ENCODE measurements around the gene PHF2.

Gene PHF2

DNA sequence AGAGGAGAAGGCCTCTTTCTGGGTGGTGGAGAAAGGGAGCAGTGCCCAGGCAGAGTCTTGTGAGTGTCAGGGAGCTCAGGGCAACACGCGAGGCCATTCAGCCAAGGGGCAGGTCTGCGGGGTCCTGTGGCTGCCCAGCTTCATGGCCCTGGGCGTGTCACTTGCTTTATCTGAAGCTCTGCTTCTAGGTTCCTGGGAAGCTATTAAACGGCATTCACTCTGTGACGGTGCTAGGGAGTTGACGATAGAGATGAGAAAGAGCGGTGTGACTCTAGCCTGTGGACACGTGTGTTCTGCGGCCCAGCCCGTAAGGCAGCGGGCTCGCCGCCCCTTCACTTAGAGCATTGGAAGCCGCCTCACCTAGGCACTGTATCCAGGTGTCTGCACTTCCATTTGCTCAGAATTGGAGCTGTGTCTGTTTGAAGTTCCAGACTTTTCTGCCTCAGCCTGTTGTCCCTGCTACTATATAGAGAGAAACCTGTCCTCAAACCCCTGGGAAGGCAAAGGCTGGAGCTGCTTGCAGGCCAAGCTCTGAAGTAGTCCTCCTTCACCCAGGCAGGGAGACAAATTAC, 88.3 kb downstream of the PHF2 start:
- ChIA-PET CTCF (interaction anchor here (1.1 to 1.3 kb wide), 2 partner anchors 20 to 163 kb away, joined by 3 to 4 read pairs; no protein-coding TSS in a partner anchor), POLR2A (interaction anchor here (0.6 kb wide), 1 partner anchor 144 kb away, joined by 3 read pairs; no protein-coding TSS in a partner anchor)
- Histone ChIP-seq H3K36me3 (ENCODE audit: control insufficient read depth in 2 of 2, insufficient read depth in 1 of 2, low read length in 2 of 2) (peaks cover 0 to 41% of the 10 kb centered on the region in 2 experiments; a peak in 2 of 3 replicates), H3K9me3 (ENCODE audit: control insufficient read depth, insufficient read depth, low read depth, low read length) (no peaks in the 10 kb centered on the region), H3K4me3 (ENCODE audit: low read depth, low read length) (no peak overlapping the region), H3K4me1 (ENCODE audit: control insufficient read depth, insufficient read depth, low read length) (no peaks in the 10 kb centered on the region), H3K27ac (ENCODE audit: extremely low read depth, low read depth, low read length) (no peak overlapping the region)
- no peak for TF ChIP-seq ZNF37A (tag by site-specific recombination; IDR thresholded peaks at IDR 0.05)
- TF ChIP-seq ZNF350 (tag by site-specific recombination; IDR thresholded peaks at IDR 0.05), result no peak
- TF ChIP-seq ZNF600 (tag by site-specific recombination; IDR thresholded peaks at IDR 0.05), result no peak
- TF ChIP-seq, protein P1, sequence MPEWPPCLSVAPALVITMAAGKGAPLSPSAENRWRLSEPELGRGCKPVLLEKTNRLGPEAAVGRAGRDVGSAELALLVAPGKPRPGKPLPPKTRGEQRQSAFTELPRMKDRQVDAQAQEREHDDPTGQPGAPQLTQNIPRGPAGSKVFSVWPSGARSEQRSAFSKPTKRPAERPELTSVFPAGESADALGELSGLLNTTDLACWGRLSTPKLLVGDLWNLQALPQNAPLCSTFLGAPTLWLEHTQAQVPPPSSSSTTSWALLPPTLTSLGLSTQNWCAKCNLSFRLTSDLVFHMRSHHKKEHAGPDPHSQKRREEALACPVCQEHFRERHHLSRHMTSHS (tag by site-specific recombination; IDR thresholded peaks at IDR 0.05), result no peak
- no peak for TF ChIP-seq BCL11A (tag by site-specific recombination; IDR thresholded peaks at IDR 0.05; ENCODE audit: low read depth)
- no peak for TF ChIP-seq PRDM2 (tag by site-specific recombination; IDR thresholded peaks at IDR 0.05; ENCODE audit: borderline replicate concordance)
- TF ChIP-seq ZNF391 (tag by site-specific recombination; IDR thresholded peaks at IDR 0.05; ENCODE audit: borderline replicate concordance, low read depth), result no peak
- TF ChIP-seq KLF1 (tag by site-specific recombination; IDR thresholded peaks at IDR 0.05), result no peak
- no peak for TF ChIP-seq BCL11B (tag by site-specific recombination; IDR thresholded peaks at IDR 0.05; ENCODE audit: low read depth)
- TF ChIP-seq ZBTB1 (tag by site-specific recombination; IDR thresholded peaks at IDR 0.05), result no peak
- no peak for TF ChIP-seq ZFP41 (tag by site-specific recombination; IDR thresholded peaks at IDR 0.05; ENCODE audit: borderline replicate concordance)
- TF ChIP-seq SP2 (tag by site-specific recombination; IDR thresholded peaks at IDR 0.05), result no peak
- no peak for TF ChIP-seq WT1 (tag by site-specific recombination; IDR thresholded peaks at IDR 0.05)
- TF ChIP-seq, protein P2, sequence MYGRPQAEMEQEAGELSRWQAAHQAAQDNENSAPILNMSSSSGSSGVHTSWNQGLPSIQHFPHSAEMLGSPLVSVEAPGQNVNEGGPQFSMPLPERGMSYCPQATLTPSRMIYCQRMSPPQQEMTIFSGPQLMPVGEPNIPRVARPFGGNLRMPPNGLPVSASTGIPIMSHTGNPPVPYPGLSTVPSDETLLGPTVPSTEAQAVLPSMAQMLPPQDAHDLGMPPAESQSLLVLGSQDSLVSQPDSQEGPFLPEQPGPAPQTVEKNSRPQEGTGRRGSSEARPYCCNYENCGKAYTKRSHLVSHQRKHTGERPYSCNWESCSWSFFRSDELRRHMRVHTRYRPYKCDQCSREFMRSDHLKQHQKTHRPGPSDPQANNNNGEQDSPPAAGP (tag by site-specific recombination; IDR thresholded peaks at IDR 0.05), result no peak
- no peak for TF ChIP-seq ZBTB10 (tag by site-specific recombination; IDR thresholded peaks at IDR 0.05)
- TF ChIP-seq ZNF544 (tag by site-specific recombination; IDR thresholded peaks at IDR 0.05), result no peak
- TF ChIP-seq ZNF660 (tag by site-specific recombination; IDR thresholded peaks at IDR 0.05), result no peak
- no peak for TF ChIP-seq ZNF596 (tag by site-specific recombination; IDR thresholded peaks at IDR 0.05)
- TF ChIP-seq ZNF610 (tag by site-specific recombination; IDR thresholded peaks at IDR 0.05; ENCODE audit: borderline replicate concordance), result no peak
- TF ChIP-seq, protein P3, sequence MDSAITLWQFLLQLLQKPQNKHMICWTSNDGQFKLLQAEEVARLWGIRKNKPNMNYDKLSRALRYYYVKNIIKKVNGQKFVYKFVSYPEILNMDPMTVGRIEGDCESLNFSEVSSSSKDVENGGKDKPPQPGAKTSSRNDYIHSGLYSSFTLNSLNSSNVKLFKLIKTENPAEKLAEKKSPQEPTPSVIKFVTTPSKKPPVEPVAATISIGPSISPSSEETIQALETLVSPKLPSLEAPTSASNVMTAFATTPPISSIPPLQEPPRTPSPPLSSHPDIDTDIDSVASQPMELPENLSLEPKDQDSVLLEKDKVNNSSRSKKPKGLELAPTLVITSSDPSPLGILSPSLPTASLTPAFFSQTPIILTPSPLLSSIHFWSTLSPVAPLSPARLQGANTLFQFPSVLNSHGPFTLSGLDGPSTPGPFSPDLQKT (IDR thresholded peaks at IDR 0.05; ENCODE audit: borderline replicate concordance, low read depth, low read length), result no peak

Data from HEK293 (cell line).